ENCODE data around the gene AGO1. TPM values are rescaled to one million over a fixed set of nuclear protein-coding genes. Genes with fewer than 3 reads are reported as not detected.
"Not testable (repeated sequence)": the region's sequence is repeated elsewhere in the genome, so short reads cannot be mapped to it uniquely, and the experiment has no call there.

Gene AGO1
- total and polyA plus RNA-seq, 5 donors from 2014 or later: 6.7 to 24.3 (median 9.2) TPM

GRCh38 chr1:35857830-35858229 is 25.2 kb upstream of the AGO1 start:
- Mint-ChIP-seq H3K27me3 (peaks cover 6% of the 10 kb centered on the region), H3K4me3 (no peak overlapping the region), H3K36me3 (peaks cover 21% of the 10 kb centered on the region), H3K4me1 (no peaks in the 10 kb centered on the region), H3K9me3 (no peaks in the 10 kb centered on the region), H3K27ac (no peak overlapping the region)
- no peak for ATAC-seq (ENCODE audit: low read depth in 2 of 2)
- peak in 1 of 3 donors; percentile 16 for DNase-seq
- Histone ChIP-seq H3K27ac (ENCODE audit: insufficient read depth, low read length, poor library complexity, severe bottlenecking) (no peak overlapping the region), H3K27me3 (ENCODE audit: control insufficient read depth, insufficient read depth, low read length) (peaks cover 4% of the 10 kb centered on the region), H3K4me3 (ENCODE audit: low read depth, low read length) (no peak overlapping the region), H3K9me3 (ENCODE audit: control insufficient read depth in 2 of 2, low read length in 2 of 2) (no peaks in the 10 kb centered on the region), H3K4me1 (ENCODE audit: control insufficient read depth, insufficient read depth, low read length, poor library complexity, severe bottlenecking) (no peaks in the 10 kb centered on the region), H3K36me3 (ENCODE audit: control insufficient read depth, insufficient read depth, low read length) (no peaks in the 10 kb centered on the region)

GRCh38 chr1:35860696-35861095 is 22.3 kb upstream of the AGO1 start:
- H3K4me3 ChIP-seq (ENCODE audit: low read depth, low read length): no peak overlapping the region
- peaks cover 6% of the 10 kb centered on the region for H3K27me3 Mint-ChIP-seq

GRCh38 chr1:35863136-35863535 is 19.9 kb upstream of the AGO1 start:
- peaks cover 6% of the 10 kb centered on the region for H3K27me3 Mint-ChIP-seq
- DNase-seq (no peak), ATAC-seq (ENCODE audit: low read depth in 2 of 2) (no peak)
- no peaks in the 10 kb centered on the region for H3K9me3 ChIP-seq (ENCODE audit: control insufficient read depth in 2 of 2, low read length in 2 of 2)
- H3K36me3 ChIP-seq (ENCODE audit: control insufficient read depth, insufficient read depth, low read length): no peaks in the 10 kb centered on the region
- no peak overlapping the region for H3K27ac Mint-ChIP-seq
- no peaks in the 10 kb centered on the region for H3K36me3 Mint-ChIP-seq
- no peaks in the 10 kb centered on the region for H3K4me1 Mint-ChIP-seq
- H3K4me3 ChIP-seq (ENCODE audit: low read depth, low read length): no peak overlapping the region
- H3K4me3 Mint-ChIP-seq: no peak overlapping the region
- H3K9me3 Mint-ChIP-seq: peaks cover 0 to 1% (median 0%) of the 10 kb centered on the region in 7 donors
- H3K4me1 ChIP-seq (ENCODE audit: control insufficient read depth, insufficient read depth, low read length, poor library complexity, severe bottlenecking): no peaks in the 10 kb centered on the region
- H3K27ac ChIP-seq (ENCODE audit: insufficient read depth, low read length, poor library complexity, severe bottlenecking): no peak overlapping the region
- peaks cover 4% of the 10 kb centered on the region for H3K27me3 ChIP-seq (ENCODE audit: control insufficient read depth, insufficient read depth, low read length)

More at GRCh38 chr1:35860696-35861095, 22.3 kb upstream of the AGO1 start:
- H3K9me3 ChIP-seq (ENCODE audit: control insufficient read depth in 2 of 2, low read length in 2 of 2): no peaks in the 10 kb centered on the region
- Mint-ChIP-seq H3K27ac (no peak overlapping the region), H3K4me3 (no peak overlapping the region), H3K36me3 (peaks cover 5% of the 10 kb centered on the region), H3K4me1 (no peaks in the 10 kb centered on the region), H3K9me3 (peaks cover 0 to 1% (median 0%) of the 10 kb centered on the region in 7 donors)
- no peak overlapping the region for H3K27ac ChIP-seq (ENCODE audit: insufficient read depth, low read length, poor library complexity, severe bottlenecking)
- no peak for DNase-seq
- peaks cover 4% of the 10 kb centered on the region for H3K27me3 ChIP-seq (ENCODE audit: control insufficient read depth, insufficient read depth, low read length)
- no peak for ATAC-seq (ENCODE audit: low read depth in 2 of 2)
- H3K4me1 ChIP-seq (ENCODE audit: control insufficient read depth, insufficient read depth, low read length, poor library complexity, severe bottlenecking): no peaks in the 10 kb centered on the region
- no peaks in the 10 kb centered on the region for H3K36me3 ChIP-seq (ENCODE audit: control insufficient read depth, insufficient read depth, low read length)

- ATAC-seq (ENCODE audit: low read depth in 2 of 2): no peak
- Mint-ChIP-seq H3K27ac (no peak overlapping the region), H3K36me3 (no peaks in the 10 kb centered on the region), H3K4me1 (no peaks in the 10 kb centered on the region), H3K27me3 (peaks cover 6% of the 10 kb centered on the region), H3K9me3 (peaks cover 0 to 1% (median 0%) of the 10 kb centered on the region in 7 donors), H3K4me3 (no peak overlapping the region)
- no peaks in the 10 kb centered on the region for H3K36me3 ChIP-seq (ENCODE audit: control insufficient read depth, insufficient read depth, low read length)
- no peak overlapping the region for H3K27ac ChIP-seq (ENCODE audit: insufficient read depth, low read length, poor library complexity, severe bottlenecking)
- no peaks in the 10 kb centered on the region for H3K9me3 ChIP-seq (ENCODE audit: control insufficient read depth in 2 of 2, low read length in 2 of 2)
- no peaks in the 10 kb centered on the region for H3K4me1 ChIP-seq (ENCODE audit: control insufficient read depth, insufficient read depth, low read length, poor library complexity, severe bottlenecking)
- H3K27me3 ChIP-seq (ENCODE audit: control insufficient read depth, insufficient read depth, low read length): peaks cover 4% of the 10 kb centered on the region
- no peak for DNase-seq
- no peak overlapping the region for H3K4me3 ChIP-seq (ENCODE audit: low read depth, low read length)
Measured at GRCh38 chr1:35863881-35864625, 19.0 kb upstream of the AGO1 start.

- H3K4me3 ChIP-seq (ENCODE audit: low read depth, low read length): no peak overlapping the region
- Mint-ChIP-seq H3K36me3 (no peaks in the 10 kb centered on the region), H3K9me3 (peaks cover 0 to 1% (median 0%) of the 10 kb centered on the region in 7 donors), H3K27ac (no peak overlapping the region), H3K4me3 (no peak overlapping the region), H3K27me3 (peaks cover 6% of the 10 kb centered on the region), H3K4me1 (no peaks in the 10 kb centered on the region)
- no peaks in the 10 kb centered on the region for H3K9me3 ChIP-seq (ENCODE audit: control insufficient read depth in 2 of 2, low read length in 2 of 2)
- H3K27me3 ChIP-seq (ENCODE audit: control insufficient read depth, insufficient read depth, low read length): peaks cover 4% of the 10 kb centered on the region
- no peak overlapping the region for H3K27ac ChIP-seq (ENCODE audit: insufficient read depth, low read length, poor library complexity, severe bottlenecking)
- DNase-seq (no peak), ATAC-seq (ENCODE audit: low read depth in 2 of 2) (no peak)
- no peaks in the 10 kb centered on the region for H3K4me1 ChIP-seq (ENCODE audit: control insufficient read depth, insufficient read depth, low read length, poor library complexity, severe bottlenecking)
- no peaks in the 10 kb centered on the region for H3K36me3 ChIP-seq (ENCODE audit: control insufficient read depth, insufficient read depth, low read length)
Measured at GRCh38 chr1:35864813-35865212, 18.2 kb upstream of the AGO1 start.

- Histone ChIP-seq H3K4me3 (ENCODE audit: low read depth, low read length) (no peak overlapping the region), H3K4me1 (ENCODE audit: control insufficient read depth, insufficient read depth, low read length, poor library complexity, severe bottlenecking) (no peaks in the 10 kb centered on the region), H3K36me3 (ENCODE audit: control insufficient read depth, insufficient read depth, low read length) (no peaks in the 10 kb centered on the region), H3K27me3 (ENCODE audit: control insufficient read depth, insufficient read depth, low read length) (no peaks in the 10 kb centered on the region), H3K9me3 (ENCODE audit: control insufficient read depth in 2 of 2, low read length in 2 of 2) (no peaks in the 10 kb centered on the region), H3K27ac (ENCODE audit: insufficient read depth, low read length, poor library complexity, severe bottlenecking) (no peak overlapping the region)
- Mint-ChIP-seq H3K9me3 (peaks cover 0 to 1% (median 0%) of the 10 kb centered on the region in 7 donors), H3K27ac (no peak overlapping the region), H3K27me3 (peaks cover under 1% of the 10 kb centered on the region), H3K4me3 (no peak overlapping the region), H3K4me1 (no peaks in the 10 kb centered on the region), H3K36me3 (no peaks in the 10 kb centered on the region)
- no peak for ATAC-seq (ENCODE audit: low read depth in 2 of 2)
- no peak for DNase-seq
Measured at GRCh38 chr1:35866991-35867390, 16.0 kb upstream of the AGO1 start.

- not testable (repeated sequence) for H3K4me1 ChIP-seq (ENCODE audit: control insufficient read depth, insufficient read depth, low read length, poor library complexity, severe bottlenecking); H3K27me3 Mint-ChIP-seq; H3K4me3 Mint-ChIP-seq; H3K9me3 Mint-ChIP-seq; ATAC-seq (ENCODE audit: low read depth in 2 of 2); H3K4me3 ChIP-seq (ENCODE audit: low read depth, low read length); H3K36me3 ChIP-seq (ENCODE audit: control insufficient read depth, insufficient read depth, low read length); H3K27me3 ChIP-seq (ENCODE audit: control insufficient read depth, insufficient read depth, low read length); H3K9me3 ChIP-seq (ENCODE audit: control insufficient read depth in 2 of 2, low read length in 2 of 2); H3K4me1 Mint-ChIP-seq; H3K27ac ChIP-seq (ENCODE audit: insufficient read depth, low read length, poor library complexity, severe bottlenecking); H3K36me3 Mint-ChIP-seq; DNase-seq
- peak overlapping the region in 1 of 3 donors; percentile 21 for H3K27ac Mint-ChIP-seq
Measured at GRCh38 chr1:35869245-35869950, 13.6 kb upstream of the AGO1 start.

Measured in CD4-positive, CD25-positive, alpha-beta regulatory T cell (primary cell).